H9 (cell line): ENCODE measurements around the gene ASIC4. TPM values are rescaled to one million over a fixed set of nuclear protein-coding genes. Genes with fewer than 3 reads are reported as not detected.

ENCODE experiments used
- DNase-seq: peaks from one replicate; pipeline ENCODE4 v3.0.0-alpha.2; 2017
- H2AFZ ChIP-seq: one replicate; pipeline ENCODE4 v1.6.1; 2013; ENCODE audit warnings: mild to moderate bottlenecking, low read length, control low read depth, moderate library complexity
- H2AK5ac ChIP-seq: 2 replicates; pipeline ENCODE4 v1.6.1; 2013; ENCODE audit warnings: low read length, control low read depth, mixed read lengths; ENCODE audit not compliant: insufficient read length
- H2BK120ac ChIP-seq: one replicate; pipeline ENCODE4 v1.6.1; 2013; ENCODE audit warnings: low read depth, mild to moderate bottlenecking, low read length, control low read depth, inconsistent platforms; ENCODE audit not compliant: poor library complexity, severe bottlenecking
- H2BK12ac ChIP-seq: 2 replicates; pipeline ENCODE4 v1.6.1; 2013; ENCODE audit warnings: low read length, control low read depth, mixed read lengths, low read depth; ENCODE audit not compliant: insufficient read length
- H2BK15ac ChIP-seq: 2 replicates; pipeline ENCODE4 v1.6.1; 2013; ENCODE audit warnings: low read depth, low read length, control low read depth
- H2BK20ac ChIP-seq: one replicate; pipeline ENCODE4 v1.6.1; 2013; ENCODE audit warnings: low read depth, mild to moderate bottlenecking, low read length, control low read depth, inconsistent platforms; ENCODE audit not compliant: poor library complexity, severe bottlenecking
- H2BK5ac ChIP-seq: 2 replicates; pipeline ENCODE4 v1.6.1; 2013; ENCODE audit warnings: low read length, control low read depth, mixed read lengths; ENCODE audit not compliant: insufficient read length
- H3K14ac ChIP-seq: 2 replicates; pipeline ENCODE4 v1.6.1; 2013; ENCODE audit warnings: low read length, control low read depth; ENCODE audit not compliant: insufficient read depth
- H3K18ac ChIP-seq: 2 replicates; pipeline ENCODE4 v1.6.1; 2013; ENCODE audit warnings: low read depth, mild to moderate bottlenecking, mixed read lengths, low read length, control low read depth; ENCODE audit not compliant: insufficient read length
- H3K23ac ChIP-seq: 2 replicates; pipeline ENCODE4 v1.6.1; 2013; ENCODE audit warnings: low read length, control low read depth, mixed read lengths, low read depth; ENCODE audit not compliant: insufficient read length
- H3K23me2 ChIP-seq: 2 replicates; pipeline ENCODE4 v1.6.1; 2013; ENCODE audit warnings: low read depth, mild to moderate bottlenecking, mixed read lengths, low read length, control low read depth; ENCODE audit not compliant: insufficient read length, poor library complexity, severe bottlenecking
- H3K27ac ChIP-seq: 2 replicates; pipeline ENCODE4 v1.5.1; 2013; ENCODE audit warnings: low read length, control low read depth, mixed read lengths, low read depth; ENCODE audit not compliant: insufficient read length
- H3K27me3 ChIP-seq: 2 replicates; pipeline ENCODE4 v1.6.1; 2013; ENCODE audit warnings: low read length, control low read depth, inconsistent platforms; ENCODE audit not compliant: insufficient read depth
- H3K4ac ChIP-seq: 2 replicates; pipeline ENCODE4 v1.6.1; 2013; ENCODE audit warnings: low read depth, mild to moderate bottlenecking, control low read depth, inconsistent platforms, low read length, moderate library complexity
- H3K4me1 ChIP-seq: 2 replicates; pipeline ENCODE4 v1.6.1; 2013; ENCODE audit warnings: low read length, control low read depth, inconsistent platforms; ENCODE audit not compliant: insufficient read depth
- H3K4me2 ChIP-seq: 2 replicates; pipeline ENCODE4 v1.6.1; 2013; ENCODE audit warnings: low read length, control low read depth, mixed read lengths; ENCODE audit not compliant: insufficient read length, insufficient read depth
- H3K56ac ChIP-seq: 2 replicates; pipeline ENCODE4 v1.6.1; 2013; ENCODE audit warnings: low read depth, mild to moderate bottlenecking, mixed read lengths, low read length, control low read depth; ENCODE audit not compliant: insufficient read length
- H3K79me1 ChIP-seq: 2 replicates; pipeline ENCODE4 v1.6.1; 2013; ENCODE audit warnings: low read depth, mild to moderate bottlenecking, moderate library complexity, low read length, control low read depth, inconsistent platforms; ENCODE audit not compliant: insufficient read depth, poor library complexity, severe bottlenecking
- H3K79me2 ChIP-seq: 2 replicates; pipeline ENCODE4 v1.6.1; 2013; ENCODE audit warnings: low read length, control low read depth, inconsistent platforms; ENCODE audit not compliant: insufficient read depth
- H3K9ac ChIP-seq: 2 replicates; pipeline ENCODE4 v1.6.1; 2013; ENCODE audit warnings: low read length, control low read depth, mixed read lengths; ENCODE audit not compliant: insufficient read length; ENCODE audit errors: extremely low read depth
- H3K9me3 ChIP-seq: one replicate; pipeline ENCODE4 v1.6.1; 2013; ENCODE audit warnings: low read depth, low read length, inconsistent platforms; ENCODE audit not compliant: control insufficient read depth
- H3T11ph ChIP-seq: one replicate; pipeline ENCODE4 v1.6.1; 2013; ENCODE audit warnings: mild to moderate bottlenecking, low read length, control low read depth, inconsistent platforms
- H4K20me1 ChIP-seq: one replicate; pipeline ENCODE4 v1.6.1; 2013; ENCODE audit not compliant: control insufficient read depth, insufficient read length, insufficient read depth
- H4K5ac ChIP-seq: 2 replicates; pipeline ENCODE4 v1.6.1; 2013; ENCODE audit warnings: low read depth, mild to moderate bottlenecking, mixed read lengths, low read length, control low read depth; ENCODE audit not compliant: insufficient read length
- H4K8ac ChIP-seq: replicated peaks from 2 replicates; pipeline ENCODE4 v1.6.1; 2013; ENCODE audit warnings: low read length, control low read depth, mixed read lengths, low read depth; ENCODE audit not compliant: insufficient read length
- H4K91ac ChIP-seq: 2 replicates; pipeline ENCODE4 v1.6.1; 2013; ENCODE audit warnings: low read depth, mild to moderate bottlenecking, moderate library complexity, mixed read lengths, low read length, control low read depth; ENCODE audit not compliant: insufficient read length
- H3K27ac Mint-ChIP-seq, 3 experiments: 2 replicates in 2 of 3; 3 replicates in 1 of 3; pipeline ENCODE4 v1.8.0; 2020 to 2021; ENCODE audit warnings: mixed read lengths in 3 of 3, mild to moderate bottlenecking in 1 of 3, moderate library complexity in 1 of 3
- H3K27me3 Mint-ChIP-seq: 2 replicates; pipeline ENCODE4 v1.8.0; 2021; ENCODE audit warnings: low read depth, mild to moderate bottlenecking, moderate library complexity, mixed read lengths
- H3K36me3 Mint-ChIP-seq, 3 experiments: 2 replicates in 2 of 3; 3 replicates in 1 of 3; pipeline ENCODE4 v1.8.0; 2020 to 2021; ENCODE audit warnings: low read depth in 3 of 3, mixed read lengths in 3 of 3; ENCODE audit not compliant: insufficient read depth in 1 of 3
- H3K4me1 Mint-ChIP-seq, 2 experiments: 2 replicates each; pipeline ENCODE4 v1.8.0; 2020; ENCODE audit warnings: mixed read lengths in 2 of 2
- H3K4me3 Mint-ChIP-seq, 2 experiments: 2 replicates in 1 of 2; 3 replicates in 1 of 2; pipeline ENCODE4 v1.8.0; 2020 to 2021; ENCODE audit warnings: mild to moderate bottlenecking in 2 of 2, mixed read lengths in 2 of 2, moderate library complexity in 1 of 2
- H3K9me3 Mint-ChIP-seq, 2 experiments: 2 replicates in 1 of 2; 3 replicates in 1 of 2; pipeline ENCODE4 v1.8.0; 2020; ENCODE audit warnings: mild to moderate bottlenecking in 2 of 2, mixed read lengths in 2 of 2, moderate library complexity in 1 of 2
- WGBS: extraction: QIAGEN DNeasy Blood & Tissue Kit; methylation state at CpG from one replicate; pipeline ENCODE4 v1.1.7; 2013; ENCODE audit warnings: missing lambda C conversion rate, low lambda C conversion rate, mixed read lengths; ENCODE audit not compliant: insufficient read length; ENCODE audit errors: extremely low coverage; 5-methylcytosine and 5-hydroxymethylcytosine counted together
- total RNA-seq: library from RNA; stranded (reverse); gene quantifications from 2 replicates; pipeline ENCODE4 v1.2.1, GENCODE V29; 2021
- TF ChIP-seq, protein P1 (sequence below): fragments of 200-600 bp; sonication (generic); conservative IDR thresholded peaks from 3 replicates; pipeline ENCODE4 v1.8.0; 2021; ENCODE audit warnings: antibody characterized with exemption, mild to moderate bottlenecking

Gene ASIC4
- total RNA-seq, 1 experiment from 2014 or later, result 0.37 TPM

DNA sequence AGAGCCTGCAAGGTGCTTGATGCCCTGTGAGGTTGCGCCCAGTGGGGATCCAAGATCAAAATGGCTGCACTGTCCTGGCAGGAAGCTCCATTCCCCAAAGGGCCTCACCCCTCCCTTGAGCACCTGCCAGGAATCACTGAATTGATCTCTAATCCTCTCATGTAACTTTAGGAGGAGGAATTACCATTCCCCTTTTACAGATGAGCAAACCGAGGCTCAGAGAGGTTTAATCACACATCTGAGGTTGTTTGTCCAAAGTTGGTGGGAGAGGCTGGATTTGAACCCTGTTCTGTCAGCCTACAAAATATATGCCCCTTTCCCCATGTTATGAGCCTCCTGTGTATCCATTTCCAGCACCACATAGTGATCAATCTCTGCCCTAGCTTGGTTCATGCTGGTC is 10.5 kb downstream of the ASIC4 start:
- Histone ChIP-seq H4K8ac (no peak overlapping the region), H3K27ac (no peak overlapping the region), H3T11ph (no peak overlapping the region), H3K9ac (no peak overlapping the region), H3K79me2 (no peaks in the 10 kb centered on the region), H4K20me1 (no peaks in the 10 kb centered on the region), H4K5ac (no peak overlapping the region), H2BK15ac (no peak overlapping the region), H3K9me3 (no peaks in the 10 kb centered on the region), H3K4me2 (no peak overlapping the region), H3K18ac (no peak overlapping the region), H3K79me1 (no peaks in the 10 kb centered on the region), H2AFZ (no peak overlapping the region), H3K4me1 (peaks cover 3% of the 10 kb centered on the region; the same call in 1 of the 2 replicates), H3K14ac (no peak overlapping the region), H4K91ac (no peak overlapping the region), H3K4ac (no peak overlapping the region), H2BK12ac (no peak overlapping the region), H2BK5ac (no peak overlapping the region), H3K23ac (no peak overlapping the region), H2BK20ac (no peak overlapping the region), H3K56ac (no peak overlapping the region), H3K27me3 (no peaks in the 10 kb centered on the region; the same call in 1 of the 2 replicates), H2BK120ac (no peak overlapping the region), H3K23me2 (peaks cover 4% of the 10 kb centered on the region), H2AK5ac (no peak overlapping the region)
- no peak overlapping the region for H3K27ac Mint-ChIP-seq
- H3K4me1 Mint-ChIP-seq, result peaks cover 53 to 65% of the 10 kb centered on the region in 2 experiments
- H3K9me3 Mint-ChIP-seq, result no peaks in the 10 kb centered on the region
- no peak overlapping the region for H3K4me3 Mint-ChIP-seq
- H3K27me3 Mint-ChIP-seq, result peaks cover 54% of the 10 kb centered on the region
- no CpG with 5 or more reads among the region's 2 CpGs for WGBS
- no peak for DNase-seq
- H3K36me3 Mint-ChIP-seq, result no peaks in the 10 kb centered on the region
- TF ChIP-seq, protein P1, sequence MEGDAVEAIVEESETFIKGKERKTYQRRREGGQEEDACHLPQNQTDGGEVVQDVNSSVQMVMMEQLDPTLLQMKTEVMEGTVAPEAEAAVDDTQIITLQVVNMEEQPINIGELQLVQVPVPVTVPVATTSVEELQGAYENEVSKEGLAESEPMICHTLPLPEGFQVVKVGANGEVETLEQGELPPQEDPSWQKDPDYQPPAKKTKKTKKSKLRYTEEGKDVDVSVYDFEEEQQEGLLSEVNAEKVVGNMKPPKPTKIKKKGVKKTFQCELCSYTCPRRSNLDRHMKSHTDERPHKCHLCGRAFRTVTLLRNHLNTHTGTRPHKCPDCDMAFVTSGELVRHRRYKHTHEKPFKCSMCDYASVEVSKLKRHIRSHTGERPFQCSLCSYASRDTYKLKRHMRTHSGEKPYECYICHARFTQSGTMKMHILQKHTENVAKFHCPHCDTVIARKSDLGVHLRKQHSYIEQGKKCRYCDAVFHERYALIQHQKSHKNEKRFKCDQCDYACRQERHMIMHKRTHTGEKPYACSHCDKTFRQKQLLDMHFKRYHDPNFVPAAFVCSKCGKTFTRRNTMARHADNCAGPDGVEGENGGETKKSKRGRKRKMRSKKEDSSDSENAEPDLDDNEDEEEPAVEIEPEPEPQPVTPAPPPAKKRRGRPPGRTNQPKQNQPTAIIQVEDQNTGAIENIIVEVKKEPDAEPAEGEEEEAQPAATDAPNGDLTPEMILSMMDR, result no peak
